GM21737 (cell line): ENCODE results near the gene GMEB2.
"Not testable (repeated sequence)": the region's sequence is repeated elsewhere in the genome, so short reads cannot be mapped to it uniquely, and the experiment has no call there.

Experiments used
- ATAC-seq: cut with Tn5 transposase; IDR thresholded peaks from one replicate; pipeline ENCODE4 v1.9.1; 2021; ENCODE audit warnings: mild to moderate bottlenecking, moderate library complexity; ENCODE audit not compliant: unreplicated experiment

The GMEB2 gene

DNA sequence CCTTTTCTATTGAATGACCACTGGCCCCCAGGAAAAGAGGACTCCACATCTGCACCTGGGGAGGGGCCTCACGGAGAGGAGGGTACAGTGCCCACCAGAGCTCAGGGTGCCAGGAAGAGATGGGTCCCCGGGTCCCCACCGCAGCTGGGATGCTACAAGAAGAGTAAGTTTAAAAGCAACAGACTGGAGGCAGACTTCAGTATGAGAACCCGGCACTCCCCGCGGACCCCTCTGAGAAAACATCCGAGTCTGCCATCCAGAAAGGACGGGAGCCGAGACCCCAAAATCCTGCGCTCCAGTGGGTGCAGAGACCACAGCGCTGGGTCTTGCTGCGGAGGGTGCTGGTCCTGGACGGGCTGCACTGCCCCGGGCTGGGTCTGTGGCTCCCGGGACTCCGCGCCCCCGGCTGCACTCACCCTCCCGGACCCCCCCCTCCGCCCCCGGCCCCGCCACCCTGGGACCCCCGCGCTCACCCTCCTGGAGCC, 53.2 kb downstream of the GMEB2 start:
- no peak for ATAC-seq

DNA sequence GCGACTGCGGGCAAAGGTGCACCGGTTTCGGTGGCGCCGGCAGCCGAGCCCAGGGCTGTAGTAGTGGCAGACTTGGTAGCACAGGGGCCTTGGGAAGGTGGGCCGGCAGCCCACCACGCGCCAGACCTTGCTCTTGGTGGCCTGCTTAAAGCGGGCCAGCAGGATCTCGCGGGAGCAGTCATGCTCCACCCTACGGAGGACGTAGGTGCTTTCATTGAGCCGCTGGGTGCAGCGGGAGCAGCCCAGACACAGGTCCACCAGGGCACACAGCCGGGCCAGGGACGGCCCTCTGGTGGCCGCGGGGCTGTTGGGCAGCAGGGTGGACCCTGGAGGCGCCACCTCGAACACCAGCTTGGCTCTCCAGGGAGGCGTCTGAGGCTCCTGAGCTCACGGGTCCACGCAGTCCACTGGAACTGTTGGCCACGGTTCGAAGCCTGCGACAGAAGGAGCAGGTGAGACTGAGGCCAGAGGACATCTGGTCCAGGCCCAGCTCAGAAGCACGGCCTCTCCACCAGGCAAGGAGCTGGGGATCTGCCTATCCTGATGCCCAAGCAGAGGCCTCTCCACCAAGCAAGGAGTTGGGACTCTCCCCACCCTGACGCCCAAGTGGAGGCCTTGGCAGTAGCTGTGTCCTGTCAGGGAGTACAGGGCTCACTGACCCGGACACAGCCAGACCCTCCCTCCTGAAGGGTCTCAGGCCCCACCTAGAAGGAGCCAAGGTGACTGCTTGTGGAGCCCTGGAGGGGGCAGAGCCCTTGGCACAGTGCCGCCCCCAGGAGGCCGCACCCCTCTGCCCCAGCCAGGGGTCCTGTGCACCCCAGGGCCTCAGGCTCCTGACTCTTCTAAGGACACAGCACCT, 53.9 kb downstream of the GMEB2 start:
- no peak for ATAC-seq

DNA sequence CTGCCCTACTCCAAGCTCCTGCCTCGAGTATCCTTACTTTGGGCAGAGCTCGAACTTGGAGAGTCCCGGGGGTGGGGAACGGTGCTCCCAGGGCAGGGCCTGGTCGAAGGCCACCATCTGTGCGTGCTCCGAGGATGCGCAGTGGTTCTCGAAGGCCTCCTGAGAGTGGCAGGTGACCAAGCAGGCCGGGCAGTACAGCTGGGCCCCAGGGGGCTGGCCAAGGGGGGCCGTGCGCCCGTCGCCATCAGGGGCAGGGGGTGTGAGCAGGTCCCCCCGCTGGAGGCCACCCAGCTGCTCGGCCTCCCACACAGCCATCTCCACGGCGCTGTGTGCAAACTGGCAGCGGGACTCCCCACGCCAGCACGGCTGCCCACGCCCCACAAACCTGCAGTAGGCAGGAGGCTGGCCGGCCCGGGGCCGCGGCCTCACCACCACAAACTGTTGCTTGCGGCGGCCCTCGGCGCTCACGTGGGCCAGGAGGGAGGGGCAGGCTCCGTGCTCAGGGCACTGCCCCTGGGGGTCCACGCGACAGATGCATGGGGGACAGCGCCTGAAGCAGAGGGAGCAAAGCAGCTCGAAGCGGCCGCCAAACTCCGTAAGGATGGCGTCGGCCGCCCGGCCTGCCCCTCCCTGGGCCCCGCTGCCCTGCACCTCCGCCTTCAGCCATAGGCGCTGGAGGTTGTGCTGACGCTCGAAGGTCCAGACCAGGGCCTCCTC, 54.7 kb downstream of the GMEB2 start:
- ATAC-seq = no peak

DNA sequence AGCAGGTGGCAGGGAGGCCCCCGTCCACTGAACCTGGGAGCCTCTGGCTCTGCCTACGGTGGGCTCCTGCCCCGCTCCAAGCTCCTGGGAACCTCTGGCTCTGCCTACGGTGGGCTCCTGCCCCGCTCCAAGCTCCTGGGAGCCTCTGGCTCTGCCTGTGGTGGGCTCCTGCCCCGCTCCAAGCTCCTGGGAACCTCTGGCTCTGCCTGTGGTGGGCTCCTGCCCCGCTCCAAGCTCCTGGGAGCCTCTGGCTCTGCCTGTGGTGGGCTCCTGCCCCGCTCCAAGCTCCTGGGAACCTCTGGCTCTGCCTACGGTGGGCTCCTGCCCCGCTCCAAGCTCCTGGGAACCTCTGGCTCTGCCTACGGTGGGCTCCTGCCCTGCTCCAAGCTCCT, 55.8 kb downstream of the GMEB2 start:
- ATAC-seq = not testable (repeated sequence)

DNA sequence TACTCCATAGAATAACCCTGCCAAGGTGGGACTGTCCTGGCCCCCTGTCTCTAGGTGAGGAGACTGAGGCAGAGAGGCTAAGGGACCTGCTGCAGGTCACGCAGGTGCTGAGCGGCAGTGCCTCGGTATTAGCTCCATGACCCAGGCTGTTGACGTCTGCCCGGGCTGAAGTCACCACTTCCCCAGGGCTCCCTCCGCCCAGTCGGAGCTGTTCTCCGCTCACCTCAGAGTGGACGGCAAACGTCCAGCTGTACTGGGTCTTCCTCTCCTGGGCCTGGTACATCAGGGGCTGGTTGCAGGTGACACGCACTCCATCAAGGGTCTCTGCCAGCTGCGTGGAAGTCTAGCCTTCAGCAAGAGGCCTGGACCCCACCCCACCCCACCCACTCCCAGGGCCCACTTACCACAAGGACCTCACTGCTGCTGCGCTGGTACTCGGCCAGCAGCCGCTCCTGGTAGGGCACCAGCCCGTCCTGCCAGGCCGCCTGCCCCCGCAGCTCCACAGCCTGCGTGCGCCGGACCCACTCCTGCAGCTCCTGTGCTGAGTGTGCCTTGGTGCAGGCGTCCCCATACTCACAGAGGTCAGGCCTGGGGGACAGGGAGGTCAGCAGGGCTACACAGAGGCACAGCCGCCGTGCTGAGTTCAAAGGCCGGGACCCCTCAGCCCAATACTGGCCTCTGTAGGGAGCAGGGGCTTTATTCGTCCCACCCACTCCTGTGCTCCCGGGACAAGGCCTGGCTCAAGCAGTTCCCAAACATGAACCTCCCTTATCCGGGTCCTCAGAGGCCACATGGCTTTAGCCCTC, 56.4 kb downstream of the GMEB2 start:
- ATAC-seq = no peak

DNA sequence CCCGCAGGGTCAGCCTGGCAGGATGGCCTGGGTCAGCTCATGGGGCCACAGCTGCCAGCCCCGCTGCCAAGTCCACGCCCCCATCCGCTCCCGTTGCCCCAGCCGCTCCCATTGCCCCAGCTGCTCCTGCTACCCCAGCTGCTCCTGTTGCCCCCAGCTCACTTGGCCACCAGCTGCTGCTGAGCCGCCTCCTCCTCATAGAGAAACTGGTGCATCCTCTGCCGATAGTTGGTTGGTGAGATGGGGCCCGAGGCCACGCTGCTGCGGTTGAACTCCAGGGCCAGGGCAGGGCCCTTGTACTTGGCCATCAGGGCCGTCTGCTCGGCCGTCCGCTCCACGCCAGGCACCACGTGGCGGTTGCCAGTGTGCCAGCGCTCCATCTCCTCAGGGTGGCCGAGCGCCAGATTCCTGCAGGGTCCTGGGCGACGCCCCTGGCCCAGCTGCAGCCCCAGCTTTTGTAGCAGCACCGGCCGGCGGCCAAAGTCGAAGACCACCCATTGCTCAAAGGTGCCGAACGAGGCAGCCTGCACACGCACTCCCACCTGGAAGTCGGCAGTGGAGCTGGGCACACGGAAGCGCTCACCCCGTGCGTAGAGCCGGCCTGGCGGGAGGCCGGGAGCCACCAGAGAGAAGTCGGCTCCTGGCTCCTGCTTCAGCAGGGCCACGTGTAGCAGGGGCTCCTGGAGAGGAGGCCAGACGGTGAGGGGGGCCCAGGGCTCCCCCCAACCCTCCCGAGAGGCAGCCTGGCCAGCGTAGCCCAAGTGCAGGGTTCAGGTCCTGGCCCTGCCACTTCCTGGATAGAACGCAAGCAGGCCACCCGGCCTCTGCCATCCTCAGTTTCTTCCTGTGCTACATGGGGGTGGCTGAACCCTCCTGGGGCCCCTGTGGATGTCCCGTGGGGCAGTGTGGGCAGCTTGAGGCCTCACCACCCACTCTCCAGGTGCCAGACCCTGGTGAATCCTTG, 57.6 kb downstream of the GMEB2 start:
- no peak for ATAC-seq

DNA sequence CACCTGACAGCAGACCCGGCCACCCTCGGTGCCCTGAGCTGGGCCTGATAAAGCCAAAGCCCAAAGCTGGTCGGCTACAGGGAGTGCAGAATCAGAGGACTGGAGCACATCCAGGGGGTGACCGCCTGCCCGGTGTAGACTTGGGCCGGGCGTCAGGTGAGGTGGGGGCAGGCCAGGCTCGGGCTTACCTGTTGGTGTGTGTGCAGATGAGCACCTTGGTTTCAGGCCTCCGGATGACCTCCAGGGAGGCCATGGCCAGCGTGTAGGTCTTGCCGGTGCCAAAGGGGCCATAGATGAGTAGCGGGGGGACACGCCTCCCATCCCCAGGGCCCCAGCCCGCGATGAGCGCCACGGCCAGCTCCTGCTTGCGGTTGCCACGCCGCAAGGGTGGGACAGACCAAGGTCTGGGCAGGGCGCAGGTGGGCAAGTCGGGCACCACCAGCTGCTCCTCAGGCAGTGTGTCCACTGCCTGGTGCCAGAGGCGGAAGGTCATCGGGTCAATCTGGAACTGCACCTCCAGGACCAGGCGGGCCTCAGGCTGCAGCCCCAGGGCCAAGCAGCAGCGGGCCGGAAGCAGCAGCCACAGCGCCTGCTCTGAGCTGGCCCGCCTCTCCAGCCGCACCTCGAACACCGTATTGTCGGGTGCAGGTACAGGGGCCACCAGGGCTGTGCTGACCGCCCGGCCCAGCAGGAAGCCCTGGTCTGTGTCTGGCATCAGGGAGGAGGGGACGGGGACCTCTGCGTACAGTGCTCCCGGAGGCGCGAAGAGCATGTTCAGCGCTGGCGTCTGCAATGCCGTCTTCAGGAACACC, 58.5 kb downstream of the GMEB2 start:
- ATAC-seq = peak; percentile 26

DNA sequence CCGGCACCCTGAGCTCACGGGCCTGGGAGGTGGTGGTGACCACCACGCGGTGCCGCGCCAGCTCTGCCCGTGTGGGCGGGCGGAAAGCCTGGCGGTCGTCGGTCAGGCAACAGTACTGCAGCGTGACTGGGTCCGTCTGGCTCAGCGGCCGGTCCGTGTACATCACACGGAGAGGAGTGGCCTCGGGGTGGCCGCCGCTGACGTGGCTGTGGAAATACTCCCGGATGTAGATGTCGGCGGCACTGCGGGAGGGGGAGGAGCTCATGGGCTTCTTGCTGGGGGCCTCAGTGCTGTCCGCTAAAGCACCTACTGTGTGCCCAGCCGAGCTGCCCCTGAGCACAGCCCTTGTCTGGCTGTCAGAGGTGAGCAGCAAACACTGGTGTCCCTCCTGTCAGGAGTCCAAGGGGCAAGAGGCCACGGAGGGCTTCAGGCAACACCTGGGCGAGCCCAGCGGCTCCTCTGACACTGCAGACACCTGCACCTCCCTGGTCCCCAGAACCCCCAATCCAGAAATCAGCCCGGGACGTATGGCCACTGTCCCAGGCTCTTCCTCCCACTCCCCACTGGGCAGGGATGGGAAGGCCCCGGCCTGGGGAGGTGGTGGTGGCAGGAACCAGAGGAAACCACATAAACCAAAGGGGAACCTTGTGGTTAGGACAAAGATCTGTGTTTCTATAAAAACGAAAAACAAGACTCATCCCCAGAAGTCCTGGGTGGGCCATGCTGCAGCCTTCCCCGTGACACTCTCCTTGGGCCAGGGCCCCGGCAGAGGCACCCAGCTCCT, 59.3 kb downstream of the GMEB2 start:
- ATAC-seq = peak; percentile 55

DNA sequence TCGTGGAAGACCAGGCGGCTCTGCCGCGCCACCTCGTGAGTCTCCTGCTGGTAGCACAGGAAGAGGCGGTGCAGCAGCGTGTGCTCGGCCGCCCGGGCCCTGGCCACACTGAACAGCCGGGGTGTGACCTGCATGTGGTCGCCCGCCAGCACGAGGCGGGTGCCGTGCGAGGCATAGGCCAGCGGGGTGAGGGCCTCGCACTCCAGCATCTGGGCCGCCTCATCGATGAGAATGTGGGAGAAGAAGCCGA, 59.8 kb downstream of the GMEB2 start:
- no peak for ATAC-seq

DNA sequence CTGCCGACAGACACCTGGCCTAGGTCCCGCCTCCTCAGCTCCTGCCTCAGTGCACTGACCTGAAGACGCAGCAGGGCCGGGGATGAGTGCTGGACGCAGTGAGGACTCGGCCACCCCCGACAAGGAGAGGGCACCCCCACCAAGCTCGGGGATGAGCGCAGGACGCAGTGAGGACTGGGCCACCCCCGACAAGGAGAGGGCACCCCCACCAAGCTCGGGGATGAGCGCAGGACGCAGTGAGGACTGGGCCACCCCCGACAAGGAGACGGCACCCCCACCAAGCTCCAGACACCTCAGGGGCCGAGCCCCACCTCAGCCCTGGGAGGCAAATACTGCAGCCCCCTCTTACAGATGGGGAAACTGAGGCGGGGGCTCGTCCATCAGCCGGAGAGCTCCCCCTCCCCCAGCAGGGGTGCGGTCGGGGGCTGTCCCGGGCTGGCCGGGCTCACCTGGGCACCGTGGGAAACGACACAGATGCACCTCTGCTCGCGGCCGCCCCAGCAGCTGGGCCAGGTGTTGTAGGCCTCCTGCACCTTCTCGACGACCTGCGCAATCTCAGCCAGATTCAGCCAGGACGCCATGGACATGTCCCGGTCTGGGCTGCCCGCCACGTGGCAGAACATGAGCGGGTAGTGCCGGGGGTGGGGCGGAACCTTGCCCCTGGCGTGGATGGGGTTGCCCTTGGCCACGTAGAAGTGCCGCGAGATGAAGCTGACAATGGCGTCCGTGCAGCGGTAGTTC, 60.3 kb downstream of the GMEB2 start:
- no peak for ATAC-seq

DNA sequence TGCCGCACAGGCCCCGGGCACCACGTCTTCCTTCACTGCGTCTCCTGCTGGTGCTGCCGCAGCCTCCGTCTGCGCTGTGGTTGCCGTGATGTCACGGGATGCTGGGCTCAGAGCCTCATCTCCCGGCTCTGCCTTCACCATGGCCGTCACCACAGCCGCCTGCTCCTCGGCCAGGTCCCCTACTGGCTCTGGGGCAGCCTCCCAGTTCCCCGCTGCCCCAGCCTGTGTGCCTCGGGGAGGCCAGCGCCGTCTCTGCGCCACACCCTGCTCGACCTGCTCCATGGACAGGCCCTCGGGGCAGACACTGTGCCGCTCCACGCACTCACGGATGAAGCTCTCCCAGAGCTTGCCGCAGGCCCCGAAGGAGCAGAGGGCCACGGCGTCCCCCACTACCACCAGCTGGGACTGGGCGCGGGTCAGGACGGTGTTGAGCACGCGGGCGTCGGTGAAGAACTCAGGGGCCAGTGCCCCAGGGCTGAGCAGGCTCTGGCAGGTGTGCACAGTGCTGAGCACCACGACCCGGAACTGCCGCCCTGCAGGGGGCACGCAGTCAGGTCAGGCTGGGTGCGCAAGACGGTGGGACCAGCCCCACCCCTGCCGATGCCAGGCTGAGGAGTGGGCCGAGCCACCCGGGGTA, 61.1 kb downstream of the GMEB2 start:
- ATAC-seq = no peak

DNA sequence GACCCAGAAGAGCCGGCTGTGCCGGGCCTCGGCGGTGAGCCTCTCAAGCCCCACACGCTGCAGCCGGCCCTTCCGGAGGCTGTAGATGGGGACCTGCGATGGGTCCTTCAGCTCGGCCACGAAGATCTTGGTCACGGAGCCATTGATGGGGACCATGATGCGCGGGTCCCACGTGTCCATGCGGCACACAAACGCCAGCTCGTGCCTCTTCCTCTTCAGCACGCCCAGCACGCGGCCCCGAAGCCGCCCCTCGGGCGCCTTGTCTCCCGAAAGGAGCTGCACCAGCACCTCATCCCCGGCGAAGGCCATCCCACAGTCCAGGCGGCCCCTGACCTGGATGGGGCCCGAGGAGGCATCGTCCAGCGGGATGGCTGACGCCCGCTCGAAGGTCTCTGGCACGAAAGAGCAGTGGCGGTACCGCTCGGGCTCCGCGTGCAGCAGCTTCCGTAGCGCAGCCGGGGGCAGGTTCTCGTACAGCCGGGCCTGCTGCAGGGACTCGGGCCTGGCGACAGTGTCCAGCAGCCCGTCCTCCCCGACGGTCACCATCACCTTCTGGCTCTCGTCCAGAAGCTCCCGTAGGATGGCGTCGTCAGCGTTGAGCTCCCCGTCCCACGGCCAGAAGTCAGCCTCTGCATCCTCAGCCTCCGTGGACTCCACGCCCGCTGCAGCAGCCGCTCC, 61.7 kb downstream of the GMEB2 start:
- ATAC-seq = no peak

DNA sequence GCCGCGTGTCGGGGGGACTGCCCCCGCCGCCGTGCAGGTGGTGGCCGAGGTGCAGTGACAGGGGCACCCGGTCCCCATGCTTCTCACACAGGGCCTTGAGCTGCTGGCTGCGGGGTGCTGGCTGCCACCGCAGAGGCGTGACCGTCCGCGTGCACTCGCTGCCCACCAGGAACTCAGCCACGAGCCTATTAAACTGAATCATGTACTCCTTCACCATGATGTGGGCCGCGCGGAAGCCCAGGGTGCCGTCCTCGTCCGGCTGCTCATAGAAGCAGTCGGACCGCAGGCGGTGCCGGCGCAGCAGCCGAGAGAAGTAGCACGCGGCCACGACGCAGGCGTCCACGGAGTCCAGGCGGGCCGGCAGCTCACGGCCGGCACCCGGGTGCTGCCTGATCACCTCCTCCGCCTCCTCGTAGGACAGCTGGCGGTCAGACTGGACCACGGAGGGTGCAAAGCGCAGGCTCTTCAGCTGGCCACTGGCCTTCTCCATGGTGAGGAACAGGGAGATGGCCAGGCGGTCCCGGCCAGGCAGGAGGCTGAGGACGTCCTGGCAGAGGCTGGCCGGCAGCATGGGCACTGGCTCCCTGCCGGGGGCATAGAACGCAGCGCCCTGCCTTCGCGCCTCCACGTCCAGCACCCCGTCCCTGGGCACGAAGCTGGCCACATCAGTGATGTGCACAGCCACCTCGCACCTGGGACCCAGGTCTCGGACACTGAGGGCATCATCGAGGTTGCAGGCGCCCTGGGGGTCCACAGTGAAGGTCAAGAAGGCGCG, 62.7 kb downstream of the GMEB2 start:
- no peak for ATAC-seq

DNA sequence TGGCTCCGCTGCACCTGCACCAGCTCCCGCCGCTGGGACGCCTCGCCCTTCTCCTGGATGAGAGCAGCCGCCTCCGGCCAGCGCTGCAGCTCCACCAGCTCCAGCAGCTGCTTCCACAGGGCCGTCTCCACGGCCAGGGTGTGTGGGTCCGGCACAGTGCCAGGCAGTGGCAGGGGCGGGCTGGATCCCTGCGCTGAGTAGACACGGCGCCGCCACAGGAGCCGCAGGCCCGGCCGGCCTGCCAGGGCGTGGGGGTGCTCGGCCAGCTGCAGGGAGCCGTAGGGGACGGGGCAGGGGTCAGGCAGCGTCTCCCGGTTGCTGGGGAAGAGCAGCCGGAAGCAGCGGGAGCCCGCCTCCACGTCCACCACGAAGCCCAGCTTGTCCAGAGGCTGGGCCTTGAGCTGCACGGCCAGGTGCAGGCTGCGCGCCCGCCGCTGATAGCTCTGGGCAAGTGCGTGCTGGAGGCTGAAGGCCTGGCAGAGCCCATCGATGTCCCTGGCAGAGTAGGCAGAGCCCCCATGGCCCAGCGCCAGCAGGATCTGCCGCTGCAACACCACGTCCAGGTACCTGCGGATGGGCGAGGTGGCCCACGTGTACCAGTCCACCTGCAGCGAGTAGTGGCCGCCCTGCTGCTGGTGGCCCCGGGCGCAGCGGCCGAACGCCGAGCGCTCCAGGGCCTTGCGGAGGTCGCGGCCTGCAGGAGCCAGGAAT, 63.5 kb downstream of the GMEB2 start:
- ATAC-seq = no peak

DNA sequence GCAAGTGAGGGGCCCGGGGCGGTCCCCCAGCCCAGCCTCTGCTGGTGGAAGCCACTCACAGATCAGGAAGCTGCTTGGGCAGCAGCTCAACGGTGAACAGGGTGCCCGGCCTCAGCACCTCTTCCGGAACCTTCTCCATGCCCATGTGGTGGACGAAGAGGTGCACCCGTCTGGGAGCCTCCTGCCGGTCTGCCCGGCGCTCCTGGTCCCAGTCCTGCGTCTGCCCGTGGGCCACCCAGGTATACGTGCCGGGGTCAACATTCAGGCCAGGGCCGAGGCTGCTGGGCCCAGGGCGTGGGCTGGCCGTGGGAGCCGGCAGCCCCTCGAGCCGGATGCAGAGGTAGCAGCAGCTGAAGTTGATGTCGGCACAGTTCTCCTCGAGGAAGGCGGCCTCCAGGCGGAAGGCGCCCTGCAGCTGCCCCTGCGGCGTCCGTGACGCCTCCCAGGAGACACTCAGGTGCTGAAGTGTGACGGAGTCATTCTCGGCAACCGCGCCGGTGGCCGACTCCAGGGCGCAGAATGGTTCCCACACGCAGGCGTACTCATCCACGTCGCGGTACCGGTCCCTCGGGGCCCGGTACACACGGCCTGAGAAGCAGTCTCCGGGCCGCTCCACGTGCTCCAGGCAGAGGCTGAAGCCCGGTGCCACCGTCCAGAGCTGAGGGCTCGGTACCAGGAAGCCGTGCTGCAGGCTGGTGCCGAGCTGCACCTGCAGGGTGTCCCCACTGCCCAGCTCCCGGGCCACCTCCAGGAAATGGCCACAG, 64.3 kb downstream of the GMEB2 start:
- no peak for ATAC-seq
